Endothelial cell of umbilical vein (primary cell): ENCODE measurements around the gene BCAS3. TPM values are rescaled to one million over a fixed set of nuclear protein-coding genes. Genes with fewer than 3 reads are reported as not detected.

Experiments
- BruUV-seq: library from RNA; stranded (reverse); fragments of 400-500 nt; replicated peaks from 2 replicates; lab custom pipeline; 2021; lab: Mats Ljungman, UMichigan
- CTCF ChIA-PET: fragments of 300-600, 350-600 bp; sonication (Branson Sonifier 250); formaldehyde crosslinking; loops from one replicate; lab custom pipeline; 2021; ENCODE audit warnings: antibody characterized with exemption, inconsistent platforms; lab: Charles Lee
- POLR2A ChIA-PET: fragments of 300-600, 350-600 bp; sonication (Branson Sonifier 250); formaldehyde crosslinking; loops from one replicate; lab custom pipeline; 2021; ENCODE audit warnings: antibody characterized with exemption, inconsistent platforms; lab: Charles Lee
- DNase-seq: peaks from one replicate; pipeline ENCODE4 v3.0.0-alpha.2; 2011; ENCODE audit warnings: low read depth, low spot score
- FAIRE-seq: peaks from 2 replicates; lab custom pipeline; 2011; peaks lifted over from hg19 to GRCh38; lab: Jason Lieb, UNC
- H2AFZ ChIP-seq: 2 replicates; pipeline ENCODE4 v1.6.0; 2012; ENCODE audit warnings: low read depth, low read length, control low read depth, inconsistent platforms
- H3K27ac ChIP-seq: 2 replicates; pipeline ENCODE4 v1.5.1; 2011; ENCODE audit warnings: low read depth, mild to moderate bottlenecking, control low read depth, low read length, moderate library complexity; ENCODE audit not compliant: insufficient read depth
- H3K27me3 ChIP-seq, 2 experiments: 2 replicates each; pipeline versions ENCODE4 v1.6.0 to v1.6.1; 2011; ENCODE audit warnings: low read length in 2 of 2, mixed read lengths in 1 of 2; ENCODE audit not compliant: control insufficient read depth in 2 of 2, insufficient read depth in 2 of 2
- H3K36me3 ChIP-seq, 2 experiments: 2 replicates in 1 of 2; 3 replicates in 1 of 2; pipeline ENCODE4 v1.5.1; 2011; ENCODE audit warnings: low read length in 2 of 2, mild to moderate bottlenecking in 1 of 2, moderate library complexity in 1 of 2; ENCODE audit not compliant: control insufficient read depth in 2 of 2, insufficient read depth in 2 of 2; ENCODE audit errors: extremely low read depth in 1 of 2
- H3K4me1 ChIP-seq: 3 replicates; pipeline ENCODE4 v1.5.1; 2011; ENCODE audit warnings: mild to moderate bottlenecking, low read length; ENCODE audit not compliant: control insufficient read depth, insufficient read depth; ENCODE audit errors: extremely low read depth
- H3K4me2 ChIP-seq: 2 replicates; pipeline ENCODE4 v1.6.1; 2011; ENCODE audit warnings: low read length, control low read depth, mixed read lengths; ENCODE audit not compliant: insufficient read depth
- H3K4me3 ChIP-seq, 3 experiments: fragments of 200-600 bp in 1 of 3; sonication (generic), shearing (Covaris generic) in 1 of 3; replicated peaks in 1 of 3; 2 replicates each; pipeline ENCODE4 v1.5.1; 2011 to 2016; ENCODE audit warnings: control low read depth in 3 of 3, low read length in 3 of 3, mild to moderate bottlenecking in 2 of 3, inconsistent platforms in 1 of 3, low read depth in 1 of 3, moderate library complexity in 1 of 3; ENCODE audit not compliant: insufficient read depth in 1 of 3
- H3K79me2 ChIP-seq: 2 replicates; pipeline ENCODE4 v1.6.0; 2012; ENCODE audit warnings: low read length, inconsistent platforms; ENCODE audit not compliant: control insufficient read depth, insufficient read depth
- H3K9ac ChIP-seq: replicated peaks from 2 replicates; pipeline ENCODE3; 2011; ENCODE audit warnings: low read length, control low read depth; ENCODE audit not compliant: insufficient read depth; ENCODE audit errors: extremely low read depth
- H3K9me1 ChIP-seq: replicated peaks from 3 replicates; pipeline ENCODE4 v1.6.0; 2011; ENCODE audit warnings: mild to moderate bottlenecking, low read length; ENCODE audit not compliant: control insufficient read depth, insufficient read depth; ENCODE audit errors: extremely low read depth
- H3K9me3 ChIP-seq: replicated peaks from 2 replicates; pipeline ENCODE4 v1.5.1; 2012; ENCODE audit warnings: low read length, inconsistent platforms; ENCODE audit not compliant: control insufficient read depth, insufficient read depth
- H4K20me1 ChIP-seq: replicated peaks from 2 replicates; pipeline ENCODE3; 2011; ENCODE audit warnings: mild to moderate bottlenecking, low read length; ENCODE audit not compliant: control insufficient read depth, insufficient read depth; ENCODE audit errors: extremely low read depth
- CTCF ChIP-seq, 2 donors: IDR thresholded peaks; 1 replicate in 1 of 2; 2 replicates in 1 of 2; pipeline ENCODE4 v1.5.1; 2011; ENCODE audit warnings: low read length in 2 of 2, mild to moderate bottlenecking in 2 of 2, moderate library complexity in 2 of 2, control low read depth in 1 of 2, inconsistent platforms in 1 of 2, low read depth in 1 of 2; ENCODE audit not compliant: insufficient read depth in 1 of 2; ENCODE audit errors: extremely low read depth in 1 of 2
- EZH2 ChIP-seq: IDR thresholded peaks from 2 replicates; pipeline ENCODE4 v1.6.1; 2012; ENCODE audit warnings: borderline replicate concordance, low read depth, mild to moderate bottlenecking, moderate library complexity, low read length, inconsistent platforms; ENCODE audit not compliant: severe bottlenecking
- FOS ChIP-seq: IDR thresholded peaks from 2 replicates; pipeline ENCODE4 v1.6.1; 2011; ENCODE audit warnings: mild to moderate bottlenecking, low read length, moderate library complexity, borderline replicate concordance; ENCODE audit not compliant: insufficient read depth
- GATA2 ChIP-seq: IDR thresholded peaks from 2 replicates; pipeline ENCODE4 v1.7.0; 2011; ENCODE audit warnings: low read depth, mild to moderate bottlenecking, moderate library complexity, mixed read lengths, low read length; ENCODE audit not compliant: insufficient read length, insufficient read depth
- JUN ChIP-seq: IDR thresholded peaks from 2 replicates; pipeline ENCODE4 v1.6.1; 2011; ENCODE audit warnings: borderline replicate concordance, low read depth; ENCODE audit not compliant: insufficient read length, insufficient read depth
- MAX ChIP-seq: IDR thresholded peaks from 2 replicates; pipeline ENCODE4 v1.6.1; 2011; ENCODE audit not compliant: insufficient read depth, insufficient read length
- MYC ChIP-seq: IDR thresholded peaks from one replicate; pipeline ENCODE4 v1.6.1; 2011; ENCODE audit warnings: mild to moderate bottlenecking, low read depth, low read length
- POLR2A ChIP-seq: IDR thresholded peaks from 2 replicates; pipeline ENCODE4 v1.6.1; 2012; ENCODE audit warnings: low read depth, mild to moderate bottlenecking, control low read depth, low read length
- POLR2AphosphoS5 ChIP-seq: IDR thresholded peaks from 2 replicates; pipeline ENCODE4 v1.6.1; 2012; ENCODE audit warnings: low read depth, mild to moderate bottlenecking, control low read depth, low read length, moderate library complexity; ENCODE audit not compliant: insufficient read depth
- dilution Hi-C: fragments of 300-500 bp; cut with MboI; formaldehyde crosslinking; loops from one replicate; pipeline ENCODE4 v1.15.0; 2019; ENCODE audit warnings: low sequenced_read_pairs; ENCODE audit not compliant: extremely low pct_ligation_motif_present
- intact Hi-C: fragments of 100-400 bp; cut with micrococcal nuclease; formaldehyde crosslinking; loops from one replicate; pipeline ENCODE4 v1.10.0; 2022
- polyA plus RNA-seq, 4 experiments: library from polyadenylated mRNA; depleted of rRNA in 3 of 4; stranded (reverse) in 3 of 4; unstranded in 1 of 4; fragments of >200 nt; gene quantifications; 2 replicates each; pipeline versions ENCODE4 v1.2.1 to v1.2.3, GENCODE V29; 2011 to 2012; ENCODE audit warnings: missing spikeins in 1 of 4
- total RNA-seq: library from RNA; stranded (reverse); gene quantifications from 2 replicates; pipeline ENCODE4 v1.2.3, GENCODE V29; 2021

Gene BCAS3
- total and polyA plus RNA-seq, 2 donors (not counting 3 experiments of a cell fraction or from before 2014, with no cell fraction given) = 8.2 to 16.0 TPM

GRCh38 chr17:61073131-61073530 lies 395.5 kb downstream of the BCAS3 start:
- no peak overlapping the region for H2AFZ ChIP-seq
- dilution Hi-C loops (no loop called here), intact Hi-C loops (no loop called here)
- no peaks in the 10 kb centered on the region for H3K36me3 ChIP-seq
- H4K20me1 ChIP-seq = no peaks in the 10 kb centered on the region
- FAIRE-seq (no peak), DNase-seq (no peak)
- CTCF ChIA-PET = interaction anchor here (1.2 kb wide), 1 partner anchor 11 kb away, joined by 4 read pairs; no protein-coding TSS in a partner anchor
- no TSS peak for BruUV-seq
- H3K27ac ChIP-seq = no peak overlapping the region
- no peak overlapping the region for H3K9ac ChIP-seq
- H3K4me1 ChIP-seq = no peaks in the 10 kb centered on the region
- H3K9me3 ChIP-seq = no peaks in the 10 kb centered on the region
- POLR2A ChIA-PET = no interaction called here
- H3K79me2 ChIP-seq = no peaks in the 10 kb centered on the region
- TF ChIP-seq POLR2AphosphoS5 (no peak), CTCF (IDR thresholded peaks at IDR 0.05; ENCODE audit: extremely low read depth in 1 of 2, insufficient read depth in 1 of 2, low read depth in 1 of 2, low read length in 2 of 2) (no peak), FOS (no peak), JUN (no peak), GATA2 (no peak), MAX (no peak), EZH2 (no peak), MYC (no peak), POLR2A (no peak)
- H3K4me3 ChIP-seq = no peak overlapping the region
- H3K27me3 ChIP-seq = no peaks in the 10 kb centered on the region
- no peak overlapping the region for H3K4me2 ChIP-seq
- H3K9me1 ChIP-seq = no peaks in the 10 kb centered on the region
